HUES48 (cell line): ENCODE results near the gene PRLR.

ENCODE experiments used
- H3K27ac ChIP-seq: one replicate; pipeline ENCODE4 v1.7.0; 2013; ENCODE audit warnings: low read depth, low read length, inconsistent platforms
- H3K27me3 ChIP-seq: 2 replicates; pipeline ENCODE4 v1.6.1; 2013; ENCODE audit warnings: mild to moderate bottlenecking, low read length; ENCODE audit not compliant: control insufficient read depth, insufficient read depth
- H3K36me3 ChIP-seq: 2 replicates; pipeline ENCODE4 v1.6.1; 2013; ENCODE audit warnings: low read length; ENCODE audit not compliant: control insufficient read depth, insufficient read depth
- H3K4me1 ChIP-seq: 2 replicates; pipeline ENCODE4 v1.6.1; 2013; ENCODE audit warnings: mild to moderate bottlenecking, low read length; ENCODE audit not compliant: control insufficient read depth, insufficient read depth
- H3K4me3 ChIP-seq: 2 replicates; pipeline ENCODE4 v1.5.1; 2013; ENCODE audit warnings: mild to moderate bottlenecking, low read depth, low read length
- H3K9ac ChIP-seq: 2 replicates; pipeline ENCODE4 v1.6.1; 2013; ENCODE audit warnings: mild to moderate bottlenecking, low read depth, low read length, moderate library complexity
- H3K9me3 ChIP-seq: 2 replicates; pipeline ENCODE4 v1.6.1; 2013; ENCODE audit warnings: low read length; ENCODE audit not compliant: control insufficient read depth, insufficient read depth

Gene PRLR

DNA sequence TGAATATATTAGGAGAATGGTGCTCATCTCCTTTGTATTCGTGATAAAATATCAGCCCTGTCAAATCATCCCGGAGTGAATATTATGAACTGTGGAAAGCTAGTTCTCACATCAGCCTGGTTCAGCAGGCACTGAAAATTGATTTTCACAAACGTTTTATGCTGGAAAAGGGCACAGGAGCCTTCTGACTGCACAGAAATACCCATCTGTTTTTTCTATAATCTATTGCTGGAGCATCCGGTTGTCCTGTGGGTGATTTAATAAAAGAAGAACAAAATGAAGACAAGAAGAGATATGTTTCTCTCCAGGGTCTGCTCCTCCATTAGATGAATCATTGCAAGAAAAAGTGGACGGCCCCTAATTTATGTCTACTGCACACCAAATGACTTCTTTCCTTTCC lies 85.3 kb downstream of the PRLR start:
- Histone ChIP-seq H3K4me1 (peaks cover 6% of the 10 kb centered on the region), H3K9ac (no peak overlapping the region)

DNA sequence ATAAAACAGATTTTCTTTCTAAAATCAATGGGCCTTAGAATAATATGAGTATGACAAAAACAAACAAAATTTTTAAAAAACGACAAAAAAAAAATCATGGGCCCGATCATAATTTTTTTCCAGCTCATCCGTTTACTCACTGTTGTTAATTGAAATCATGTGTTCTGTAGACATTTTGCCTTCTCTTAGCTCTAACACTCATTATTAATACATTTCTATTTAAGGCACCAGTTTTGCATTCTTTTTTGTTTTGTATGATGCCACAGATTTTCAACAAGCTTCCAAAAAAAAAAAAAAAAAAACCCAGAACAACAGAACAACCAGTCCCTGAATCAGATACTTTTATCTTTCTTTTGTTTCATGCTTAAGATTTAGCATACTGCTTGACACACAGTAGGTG lies 86.4 kb downstream of the PRLR start:
- H3K36me3 ChIP-seq: no peaks in the 10 kb centered on the region
- no peak overlapping the region for H3K27ac ChIP-seq
- no peaks in the 10 kb centered on the region for H3K27me3 ChIP-seq
- peaks cover 6% of the 10 kb centered on the region for H3K4me1 ChIP-seq
- no peak overlapping the region for H3K9ac ChIP-seq
- H3K4me3 ChIP-seq: no peak overlapping the region
- no peaks in the 10 kb centered on the region for H3K9me3 ChIP-seq

More for the DNA sequence above, 85.3 kb downstream of the PRLR start:
- no peak overlapping the region for H3K4me3 ChIP-seq
- no peaks in the 10 kb centered on the region for H3K9me3 ChIP-seq
- no peak overlapping the region for H3K27ac ChIP-seq
- H3K36me3 ChIP-seq: no peaks in the 10 kb centered on the region
- H3K27me3 ChIP-seq: no peaks in the 10 kb centered on the region

DNA sequence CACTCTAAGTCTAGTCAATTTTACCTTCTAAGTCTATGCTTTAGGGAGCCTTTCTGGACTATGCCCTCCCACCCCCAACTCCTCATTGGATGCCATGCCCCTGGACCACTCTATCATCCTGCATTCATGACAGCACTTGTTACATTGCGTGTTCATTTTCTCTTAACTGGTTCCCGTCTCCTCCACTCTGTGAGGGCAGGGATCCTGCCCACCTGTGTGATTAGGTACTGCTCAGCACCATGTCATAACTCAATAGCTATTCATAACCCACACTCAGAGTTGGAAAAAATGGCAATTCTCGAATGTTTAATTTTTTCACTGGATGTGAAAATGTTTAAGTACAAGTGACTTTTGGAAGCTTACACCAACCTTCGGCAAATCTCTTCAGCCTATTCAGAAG lies 88.5 kb downstream of the PRLR start:
- Histone ChIP-seq H3K9ac (no peak overlapping the region), H3K9me3 (no peaks in the 10 kb centered on the region), H3K27ac (no peak overlapping the region), H3K36me3 (no peaks in the 10 kb centered on the region), H3K4me1 (peaks cover 6% of the 10 kb centered on the region), H3K27me3 (no peaks in the 10 kb centered on the region), H3K4me3 (no peak overlapping the region)

DNA sequence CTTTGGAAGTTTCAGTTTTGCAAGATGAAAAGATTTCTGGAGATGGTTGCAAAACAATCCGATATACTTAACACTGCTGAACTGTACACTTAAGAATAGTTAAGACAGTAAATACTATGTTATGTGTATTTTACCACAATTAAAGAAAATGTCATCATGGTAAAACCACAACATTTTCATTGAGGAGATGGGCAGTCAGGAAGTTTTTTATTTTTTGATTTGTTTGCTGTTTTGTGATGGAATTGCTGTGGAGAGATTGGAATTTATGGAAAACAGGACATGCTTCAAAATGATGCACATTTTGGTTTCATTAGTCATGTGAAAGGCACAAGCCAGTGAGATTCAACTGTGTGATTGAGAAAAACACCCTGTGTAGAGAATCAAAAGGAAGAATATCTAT lies 92.1 kb downstream of the PRLR start:
- Histone ChIP-seq H3K4me3 (no peak overlapping the region), H3K36me3 (no peaks in the 10 kb centered on the region), H3K4me1 (no peaks in the 10 kb centered on the region), H3K27me3 (no peaks in the 10 kb centered on the region), H3K9me3 (no peaks in the 10 kb centered on the region), H3K9ac (no peak overlapping the region), H3K27ac (no peak overlapping the region)

DNA sequence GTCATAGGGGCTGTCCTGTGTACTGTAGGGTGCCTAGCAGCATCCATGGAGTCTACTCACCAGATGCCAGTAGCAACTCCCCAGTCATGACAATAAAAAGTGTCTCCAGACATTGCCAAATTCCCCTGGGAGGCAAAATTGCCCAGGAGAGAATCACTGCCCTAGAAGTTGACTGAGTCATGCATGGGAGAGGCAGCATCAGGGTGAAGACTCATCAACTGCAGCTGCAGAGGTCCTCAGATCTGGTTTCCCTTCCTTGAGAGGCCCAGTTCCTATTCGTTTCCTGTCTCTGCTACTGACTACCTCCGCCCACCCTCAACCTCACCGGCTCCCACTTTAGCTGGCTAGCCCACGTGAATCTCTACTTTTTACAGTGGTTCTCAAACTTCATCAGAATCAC lies 93.9 kb downstream of the PRLR start:
- H3K27me3 ChIP-seq: no peaks in the 10 kb centered on the region
- H3K9ac ChIP-seq: no peak overlapping the region
- H3K9me3 ChIP-seq: no peaks in the 10 kb centered on the region
- no peaks in the 10 kb centered on the region for H3K4me1 ChIP-seq
- H3K36me3 ChIP-seq: no peaks in the 10 kb centered on the region
- H3K4me3 ChIP-seq: no peak overlapping the region
- H3K27ac ChIP-seq: no peak overlapping the region

DNA sequence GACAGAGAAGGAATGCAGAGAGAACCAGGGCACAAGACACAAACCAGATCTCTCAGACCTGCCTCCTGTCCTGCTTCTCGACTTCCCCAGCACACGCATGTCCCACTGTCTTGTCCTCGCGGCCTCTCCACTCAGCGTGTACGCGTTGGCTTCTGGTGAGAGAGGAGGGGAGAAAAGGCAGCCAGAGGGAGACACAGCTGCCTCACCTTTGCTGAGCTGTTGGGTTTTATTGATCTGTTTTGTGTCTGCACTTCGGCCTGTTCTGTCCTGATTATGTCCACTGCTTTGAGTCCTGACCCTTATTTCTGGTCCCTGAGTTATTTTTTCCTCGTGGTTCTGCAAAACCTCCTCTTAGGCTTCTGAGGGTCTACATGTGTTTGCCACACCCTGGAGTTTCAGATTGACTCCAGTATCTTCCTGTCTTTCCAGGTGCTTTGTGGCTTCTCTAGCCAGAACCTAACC lies 95.0 kb downstream of the PRLR start:
- Histone ChIP-seq H3K36me3 (no peaks in the 10 kb centered on the region), H3K9ac (no peak overlapping the region), H3K27ac (no peak overlapping the region), H3K4me3 (no peak overlapping the region), H3K4me1 (no peaks in the 10 kb centered on the region), H3K27me3 (no peaks in the 10 kb centered on the region), H3K9me3 (no peaks in the 10 kb centered on the region)

DNA sequence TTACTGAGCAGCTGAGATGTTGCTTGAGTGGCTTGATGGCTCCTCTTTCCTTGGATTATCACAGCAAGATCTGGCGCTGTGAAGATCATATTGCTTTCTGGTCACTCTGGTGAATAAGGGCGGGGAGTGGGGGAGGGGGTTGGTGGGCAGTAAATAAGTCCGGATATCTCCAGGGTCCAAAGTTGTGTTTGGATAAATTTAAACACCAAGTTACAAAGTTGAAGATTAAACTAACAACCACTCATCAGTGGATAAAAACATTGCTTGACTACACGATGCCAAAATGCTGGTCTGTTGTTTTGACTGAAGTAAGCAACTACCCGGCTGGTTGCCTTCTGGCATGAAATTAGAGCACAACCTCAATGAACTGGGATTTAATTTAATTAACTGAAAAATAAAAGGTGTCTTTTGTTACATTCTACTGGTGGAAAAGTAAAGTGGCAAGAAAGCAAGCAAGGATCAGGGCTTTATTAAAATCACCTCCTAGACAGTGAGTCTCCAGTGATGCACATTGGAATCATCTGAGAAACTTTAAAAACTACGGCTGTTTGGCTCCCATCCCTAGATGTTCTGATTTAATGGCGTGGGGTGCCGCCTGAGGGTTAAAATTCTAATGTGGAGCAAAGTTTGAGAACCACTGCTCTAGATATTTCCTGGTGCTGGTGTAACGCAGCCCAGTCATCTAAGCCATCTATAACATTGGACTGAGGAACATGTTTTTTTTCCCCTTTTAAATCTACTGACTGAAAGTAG lies 95.8 kb downstream of the PRLR start:
- Histone ChIP-seq H3K9ac (no peak overlapping the region), H3K27ac (no peak overlapping the region), H3K4me3 (no peak overlapping the region), H3K27me3 (no peaks in the 10 kb centered on the region), H3K36me3 (no peaks in the 10 kb centered on the region), H3K4me1 (no peaks in the 10 kb centered on the region), H3K9me3 (no peaks in the 10 kb centered on the region)

DNA sequence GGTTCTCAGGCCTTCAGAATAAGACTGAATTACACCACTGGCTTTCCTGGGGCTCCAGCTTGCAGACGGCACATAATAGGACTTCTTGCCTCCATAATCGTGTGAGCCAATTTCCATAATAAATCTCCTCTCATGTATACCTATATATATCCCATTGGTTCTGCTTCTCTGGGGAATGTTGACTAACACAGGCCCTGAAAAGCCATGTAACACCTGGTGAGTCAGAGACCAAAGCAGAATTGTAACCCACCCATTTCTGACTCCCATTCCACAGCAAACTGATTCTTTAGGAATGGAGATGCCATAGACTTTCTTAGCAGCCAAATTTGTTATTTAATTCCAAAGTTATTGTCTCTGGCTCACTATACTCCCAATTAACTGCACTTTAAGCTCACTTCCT lies 97.1 kb downstream of the PRLR start:
- no peaks in the 10 kb centered on the region for H3K36me3 ChIP-seq
- H3K9ac ChIP-seq: no peak overlapping the region
- no peak overlapping the region for H3K27ac ChIP-seq
- H3K9me3 ChIP-seq: no peaks in the 10 kb centered on the region
- no peak overlapping the region for H3K4me3 ChIP-seq
- no peaks in the 10 kb centered on the region for H3K4me1 ChIP-seq
- H3K27me3 ChIP-seq: no peaks in the 10 kb centered on the region

DNA sequence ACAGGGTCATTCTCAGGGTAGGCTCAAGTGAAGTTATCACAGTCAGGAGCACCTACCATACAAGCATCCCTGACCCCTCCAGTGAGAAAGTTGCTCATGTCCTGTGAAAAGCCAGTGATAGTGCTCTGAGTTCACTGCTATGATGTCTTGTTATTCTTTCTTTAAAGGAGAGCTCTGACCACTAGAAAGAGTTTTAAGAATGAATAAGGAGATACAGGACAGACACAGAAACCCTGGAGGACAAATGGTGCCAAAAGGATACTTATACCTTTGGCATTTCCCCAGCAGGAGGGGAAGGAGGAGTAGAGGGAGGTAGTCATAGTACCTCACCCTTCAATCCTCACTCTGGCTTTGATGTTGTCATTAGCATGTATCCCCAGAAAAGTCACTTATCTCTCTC lies 98.6 kb downstream of the PRLR start:
- Histone ChIP-seq H3K4me3 (no peak overlapping the region), H3K36me3 (no peaks in the 10 kb centered on the region), H3K27ac (no peak overlapping the region), H3K27me3 (no peaks in the 10 kb centered on the region), H3K4me1 (no peaks in the 10 kb centered on the region), H3K9ac (no peak overlapping the region), H3K9me3 (no peaks in the 10 kb centered on the region)

DNA sequence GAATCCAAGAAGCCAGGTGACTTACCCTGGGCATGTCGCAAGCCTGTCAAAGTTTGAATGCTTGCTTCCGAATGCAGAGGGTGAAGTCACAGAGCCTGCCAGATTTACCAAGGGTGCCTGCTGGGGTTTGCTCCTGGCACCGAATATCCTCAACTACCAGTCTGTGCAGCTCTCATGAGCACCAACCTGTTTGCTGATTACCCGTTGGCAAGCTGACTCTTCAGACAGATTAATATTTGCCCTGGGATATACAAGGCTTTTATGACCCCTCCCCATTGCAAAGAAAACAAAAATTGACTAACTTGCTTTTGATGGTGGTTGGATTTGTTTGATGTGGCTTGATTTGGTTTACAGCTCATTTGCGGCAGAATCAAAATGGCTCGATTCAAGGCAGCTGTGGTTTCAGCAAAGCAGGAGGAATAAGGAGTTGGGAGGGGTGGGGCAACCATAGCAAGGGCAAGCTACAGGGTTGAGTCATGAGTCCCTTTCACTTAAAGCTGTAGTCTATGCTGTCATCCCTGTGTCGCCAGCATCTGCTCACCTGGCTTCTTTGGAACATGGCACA lies 100.3 kb downstream of the PRLR start:
- Histone ChIP-seq H3K36me3 (no peaks in the 10 kb centered on the region), H3K4me1 (no peaks in the 10 kb centered on the region), H3K27ac (no peak overlapping the region), H3K27me3 (no peaks in the 10 kb centered on the region), H3K9ac (no peak overlapping the region), H3K4me3 (no peak overlapping the region), H3K9me3 (no peaks in the 10 kb centered on the region)

DNA sequence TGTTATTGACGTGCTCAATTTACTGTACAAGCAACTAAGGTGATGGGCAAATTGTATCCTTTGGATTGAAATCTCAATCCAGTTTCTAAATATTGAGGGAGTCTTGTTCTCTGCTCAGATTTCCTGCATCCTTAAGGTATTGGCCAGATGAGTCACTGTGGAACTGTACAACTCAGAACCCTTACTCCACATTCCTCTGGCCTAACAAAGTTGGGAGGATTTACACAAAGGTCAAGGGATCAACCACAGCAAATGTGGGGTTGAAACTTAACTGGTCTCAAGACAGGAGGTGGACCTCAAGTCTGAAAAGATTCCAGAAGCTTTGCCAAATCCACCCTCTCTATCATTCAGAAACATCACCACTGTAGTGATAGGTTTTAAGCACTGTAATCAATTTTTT lies 101.0 kb downstream of the PRLR start:
- Histone ChIP-seq H3K27ac (no peak overlapping the region), H3K9me3 (no peaks in the 10 kb centered on the region), H3K27me3 (no peaks in the 10 kb centered on the region), H3K4me1 (no peaks in the 10 kb centered on the region), H3K4me3 (no peak overlapping the region), H3K9ac (no peak overlapping the region), H3K36me3 (no peaks in the 10 kb centered on the region)
